Glutamatergic neuron (in vitro differentiated cells): ENCODE data around the gene CHST9. TPM values are rescaled to one million over a fixed set of nuclear protein-coding genes. Genes with fewer than 3 reads are reported as not detected.
A peak's percentile ranks its signal among the peaks of the same experiment; 100 is the strongest.

Source experiments
- DNase-seq: peaks from one replicate; pipeline ENCODE4 v3.0.0; 2022
- H3K27ac Mint-ChIP-seq: one replicate; pipeline ENCODE4 v1.8.0; 2020; ENCODE audit warnings: mild to moderate bottlenecking, mixed read lengths, inconsistent platforms; ENCODE audit not compliant: unreplicated experiment
- H3K27me3 Mint-ChIP-seq: one replicate; pipeline ENCODE4 v1.8.0; 2020; ENCODE audit warnings: mild to moderate bottlenecking, moderate library complexity, mixed read lengths, inconsistent platforms; ENCODE audit not compliant: unreplicated experiment
- H3K36me3 Mint-ChIP-seq: one replicate; pipeline ENCODE4 v1.8.0; 2020; ENCODE audit warnings: mild to moderate bottlenecking, mixed read lengths, inconsistent platforms; ENCODE audit not compliant: unreplicated experiment
- H3K4me1 Mint-ChIP-seq: one replicate; pipeline ENCODE4 v1.8.0; 2020; ENCODE audit warnings: mild to moderate bottlenecking, low read depth, mixed read lengths, inconsistent platforms; ENCODE audit not compliant: unreplicated experiment
- H3K4me3 Mint-ChIP-seq: one replicate; pipeline ENCODE4 v1.8.0; 2020; ENCODE audit warnings: mild to moderate bottlenecking, mixed read lengths, inconsistent platforms; ENCODE audit not compliant: unreplicated experiment
- H3K9me3 Mint-ChIP-seq: one replicate; pipeline ENCODE4 v1.8.0; 2020; ENCODE audit warnings: mild to moderate bottlenecking, moderate library complexity, mixed read lengths, inconsistent platforms; ENCODE audit not compliant: unreplicated experiment
- total RNA-seq: library from RNA; stranded (reverse); fragmentation: NEBNext Ultra II Directional; extraction: Animal tissue kit (Norgen Biotek cat#: 25700); gene quantifications from one replicate; pipeline ENCODE4 v1.2.1, GENCODE V29; 2021; ENCODE audit not compliant: unreplicated experiment
- TF ChIP-seq, protein P1 (sequence below): fragments of 200-600 bp; sonication (generic); IDR thresholded peaks from one replicate; pipeline ENCODE4 v1.5.0; 2021; ENCODE audit not compliant: partially characterized antibody, unreplicated experiment

The CHST9 gene
- total RNA-seq, 1 donor from 2014 or later: not detected

DNA sequence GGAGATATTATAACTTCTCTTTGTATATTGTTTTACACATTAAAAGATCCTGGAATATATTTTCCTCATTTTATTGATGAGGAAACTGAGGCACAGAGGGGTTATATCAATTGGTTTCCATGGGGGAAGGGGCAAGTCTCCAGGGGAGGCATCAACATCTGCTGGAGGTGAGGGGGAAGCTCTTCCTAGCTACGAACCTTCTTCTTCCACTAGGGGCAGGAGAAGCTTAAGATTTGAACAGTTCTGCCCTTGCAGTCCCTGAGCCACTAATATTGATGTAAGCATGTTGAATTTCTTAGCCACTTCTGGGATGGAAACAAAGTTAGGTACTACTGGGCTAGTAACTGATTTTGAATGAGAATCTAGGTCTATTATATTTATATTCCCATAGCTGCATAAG, 179.5 kb downstream of the CHST9 start:
- DNase-seq: no peak
- Mint-ChIP-seq H3K4me1 (peaks cover 1% of the 10 kb centered on the region), H3K27me3 (no peaks in the 10 kb centered on the region), H3K4me3 (no peak overlapping the region), H3K27ac (no peak overlapping the region), H3K9me3 (no peaks in the 10 kb centered on the region), H3K36me3 (no peaks in the 10 kb centered on the region)
- TF ChIP-seq, protein P1, sequence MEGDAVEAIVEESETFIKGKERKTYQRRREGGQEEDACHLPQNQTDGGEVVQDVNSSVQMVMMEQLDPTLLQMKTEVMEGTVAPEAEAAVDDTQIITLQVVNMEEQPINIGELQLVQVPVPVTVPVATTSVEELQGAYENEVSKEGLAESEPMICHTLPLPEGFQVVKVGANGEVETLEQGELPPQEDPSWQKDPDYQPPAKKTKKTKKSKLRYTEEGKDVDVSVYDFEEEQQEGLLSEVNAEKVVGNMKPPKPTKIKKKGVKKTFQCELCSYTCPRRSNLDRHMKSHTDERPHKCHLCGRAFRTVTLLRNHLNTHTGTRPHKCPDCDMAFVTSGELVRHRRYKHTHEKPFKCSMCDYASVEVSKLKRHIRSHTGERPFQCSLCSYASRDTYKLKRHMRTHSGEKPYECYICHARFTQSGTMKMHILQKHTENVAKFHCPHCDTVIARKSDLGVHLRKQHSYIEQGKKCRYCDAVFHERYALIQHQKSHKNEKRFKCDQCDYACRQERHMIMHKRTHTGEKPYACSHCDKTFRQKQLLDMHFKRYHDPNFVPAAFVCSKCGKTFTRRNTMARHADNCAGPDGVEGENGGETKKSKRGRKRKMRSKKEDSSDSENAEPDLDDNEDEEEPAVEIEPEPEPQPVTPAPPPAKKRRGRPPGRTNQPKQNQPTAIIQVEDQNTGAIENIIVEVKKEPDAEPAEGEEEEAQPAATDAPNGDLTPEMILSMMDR: peak; percentile 29

DNA sequence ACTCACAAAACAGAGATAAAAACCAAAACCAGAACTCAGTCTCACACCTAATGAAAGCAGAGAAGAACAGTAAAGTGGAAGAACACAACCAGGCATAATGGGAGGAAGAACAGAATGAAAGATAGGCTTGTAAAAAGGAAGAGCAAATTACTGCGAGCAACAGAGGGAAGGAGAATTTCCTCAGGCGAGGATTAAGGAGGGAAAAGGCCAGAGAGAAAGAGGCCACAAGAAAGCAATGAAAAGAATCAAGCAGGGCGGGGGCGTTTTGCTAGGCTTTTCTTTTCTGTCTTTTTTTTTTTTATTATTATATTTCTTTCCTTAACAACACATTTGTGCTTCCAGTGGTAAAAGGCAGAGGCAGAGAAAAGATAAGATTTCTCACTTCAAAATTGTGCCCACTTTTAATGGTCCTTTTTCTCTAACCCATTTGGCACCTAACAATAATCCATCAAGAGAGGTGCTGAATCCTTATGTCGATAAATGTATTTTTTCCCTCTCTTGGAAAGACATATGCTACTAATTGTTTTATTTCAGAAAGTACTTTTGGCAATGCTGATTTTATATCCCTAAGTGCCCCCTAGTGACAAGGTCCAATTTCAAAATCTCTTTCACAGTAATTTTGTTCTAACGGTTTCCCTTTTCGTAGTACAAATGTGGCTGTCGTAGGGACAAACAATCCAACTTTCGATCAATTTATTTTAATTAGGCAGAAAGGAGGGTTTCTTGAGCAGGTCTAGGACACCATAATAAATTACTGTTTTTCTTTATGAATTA, 180.9 kb downstream of the CHST9 start:
- no peaks in the 10 kb centered on the region for H3K36me3 Mint-ChIP-seq
- peaks cover 1% of the 10 kb centered on the region for H3K4me1 Mint-ChIP-seq
- no peaks in the 10 kb centered on the region for H3K9me3 Mint-ChIP-seq
- no peak for DNase-seq
- no peak overlapping the region for H3K4me3 Mint-ChIP-seq
- H3K27me3 Mint-ChIP-seq: no peaks in the 10 kb centered on the region
- TF ChIP-seq, protein P1: peak; percentile 17
- no peak overlapping the region for H3K27ac Mint-ChIP-seq

DNA sequence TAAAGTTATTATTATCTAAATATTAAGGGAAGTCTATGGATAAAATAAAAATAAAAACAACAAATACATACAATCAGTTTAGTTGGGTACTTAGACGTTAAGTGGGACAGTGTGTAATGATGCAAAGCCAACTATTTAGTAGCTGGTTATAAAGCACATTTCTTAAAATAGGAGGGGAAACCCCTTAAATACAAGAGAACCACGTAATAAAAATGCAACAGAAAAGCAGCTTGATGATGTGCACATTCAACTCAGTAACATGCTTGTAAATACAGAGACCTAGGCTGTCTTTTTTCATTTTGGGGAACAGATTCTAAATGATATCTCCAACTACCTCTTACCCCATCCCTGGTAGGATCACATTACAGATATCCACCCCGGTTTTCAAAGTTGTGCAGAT, 185.3 kb downstream of the CHST9 start:
- Mint-ChIP-seq H3K27ac (no peak overlapping the region), H3K27me3 (no peaks in the 10 kb centered on the region)

DNA sequence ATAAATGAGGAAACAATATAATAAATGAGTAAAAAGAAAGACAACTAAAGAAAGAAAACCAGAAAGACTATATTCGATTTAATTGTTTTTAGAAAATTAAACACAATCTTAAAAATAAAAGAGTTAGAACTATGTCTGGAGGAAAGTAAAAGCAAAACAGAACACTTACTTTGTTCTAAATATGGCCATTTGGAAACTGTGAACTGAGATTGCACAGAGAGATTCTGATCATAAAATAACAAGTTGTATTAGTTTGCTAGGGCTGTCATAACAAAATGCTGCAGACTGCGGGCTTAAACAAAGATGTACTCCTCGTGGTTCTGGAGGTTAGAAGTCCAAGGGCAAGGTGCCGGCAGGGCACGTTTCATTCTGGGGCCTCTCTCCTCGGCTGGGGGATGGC, 191.5 kb downstream of the CHST9 start:
- no peaks in the 10 kb centered on the region for H3K27me3 Mint-ChIP-seq
- no peaks in the 10 kb centered on the region for H3K4me1 Mint-ChIP-seq
- no peaks in the 10 kb centered on the region for H3K36me3 Mint-ChIP-seq
- H3K9me3 Mint-ChIP-seq: no peaks in the 10 kb centered on the region
- no peak for DNase-seq
- TF ChIP-seq, protein P1: no peak
- H3K27ac Mint-ChIP-seq: no peak overlapping the region
- H3K4me3 Mint-ChIP-seq: no peak overlapping the region

More for the DNA sequence above, 185.3 kb downstream of the CHST9 start:
- TF ChIP-seq, protein P1: no peak
- H3K9me3 Mint-ChIP-seq: no peaks in the 10 kb centered on the region
- no peak for DNase-seq
- peaks cover 1% of the 10 kb centered on the region for H3K4me1 Mint-ChIP-seq
- no peak overlapping the region for H3K4me3 Mint-ChIP-seq
- no peaks in the 10 kb centered on the region for H3K36me3 Mint-ChIP-seq

DNA sequence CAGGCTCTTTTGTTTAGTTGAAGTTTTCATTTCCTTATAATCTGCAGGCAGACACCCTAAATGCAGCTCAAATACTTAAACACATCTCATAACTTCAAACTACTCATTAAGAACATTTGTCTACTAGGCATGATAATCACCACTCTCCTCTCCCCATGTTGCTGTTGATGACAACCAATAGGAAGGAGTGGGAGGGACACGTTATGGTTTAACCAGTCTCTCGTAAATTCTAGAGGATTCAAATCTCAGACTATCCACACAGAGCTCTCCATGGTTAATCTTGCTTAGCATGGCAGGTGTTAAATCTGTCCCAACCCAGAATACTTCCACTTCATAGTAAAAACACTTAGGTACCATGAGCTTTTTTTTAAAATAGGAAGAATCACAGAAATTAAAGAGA, 192.2 kb downstream of the CHST9 start:
- no peaks in the 10 kb centered on the region for H3K9me3 Mint-ChIP-seq
- DNase-seq: no peak
- H3K36me3 Mint-ChIP-seq: no peaks in the 10 kb centered on the region
- TF ChIP-seq, protein P1: no peak
- no peaks in the 10 kb centered on the region for H3K27me3 Mint-ChIP-seq
- H3K27ac Mint-ChIP-seq: no peak overlapping the region
- H3K4me3 Mint-ChIP-seq: no peak overlapping the region
- H3K4me1 Mint-ChIP-seq: no peaks in the 10 kb centered on the region
